GM19025 (cell line): ENCODE data around the gene FGFR3.

Experiments used
- ATAC-seq: cut with Tn5 transposase; IDR thresholded peaks from one replicate; pipeline ENCODE4 v1.9.1; 2021; ENCODE audit warnings: mild to moderate bottlenecking, low read depth, moderate library complexity; ENCODE audit not compliant: unreplicated experiment

The FGFR3 gene

GRCh38 chr4:1799387-1800375 lies 6.6 kb downstream of the FGFR3 start:
- ATAC-seq, result no peak

- ATAC-seq, result no peak
Observed at GRCh38 chr4:1800805-1801204, 7.7 kb downstream of the FGFR3 start.

GRCh38 chr4:1801286-1801958 lies 8.3 kb downstream of the FGFR3 start:
- no peak for ATAC-seq

- ATAC-seq, result no peak
Observed at GRCh38 chr4:1802151-1802715, 9.1 kb downstream of the FGFR3 start.

GRCh38 chr4:1802720-1803522 lies 9.8 kb downstream of the FGFR3 start:
- ATAC-seq, result no peak

- no peak for ATAC-seq
Observed at GRCh38 chr4:1803523-1804423, 10.7 kb downstream of the FGFR3 start.

- no peak for ATAC-seq
Observed at GRCh38 chr4:1804638-1805492, 11.8 kb downstream of the FGFR3 start.

- no peak for ATAC-seq
Observed at GRCh38 chr4:1805493-1806222, 12.6 kb downstream of the FGFR3 start.

- ATAC-seq, result no peak
Observed at GRCh38 chr4:1806223-1806564, 13.1 kb downstream of the FGFR3 start.

GRCh38 chr4:1806596-1807331 lies 13.7 kb downstream of the FGFR3 start:
- ATAC-seq, result no peak

GRCh38 chr4:1807332-1807777 lies 14.3 kb downstream of the FGFR3 start:
- no peak for ATAC-seq

- ATAC-seq, result no peak
Observed at GRCh38 chr4:1808396-1808795, 15.3 kb downstream of the FGFR3 start.

- no peak for ATAC-seq
Observed at GRCh38 chr4:1808851-1809753, 16.0 kb downstream of the FGFR3 start.

GRCh38 chr4:1809754-1810502 lies 16.8 kb downstream of the FGFR3 start:
- ATAC-seq, result no peak

GRCh38 chr4:1810765-1811164 lies 17.7 kb downstream of the FGFR3 start:
- no peak for ATAC-seq

GRCh38 chr4:1812720-1813119 lies 19.6 kb downstream of the FGFR3 start:
- no peak for ATAC-seq
